CD8-positive, alpha-beta memory T cell (primary cell): ENCODE results near the gene PPP4R3A. TPM values are rescaled to one million over a fixed set of nuclear protein-coding genes. Genes with fewer than 3 reads are reported as not detected.
"Not testable (repeated sequence)": the region's sequence is repeated elsewhere in the genome, so short reads cannot be mapped to it uniquely, and the experiment has no call there.

Source experiments
- CTCF ChIA-PET: fragments of 350-600 bp; sonication (Branson Sonifier 250); formaldehyde crosslinking; loops from one replicate; lab custom pipeline; 2021; ENCODE audit warnings: antibody characterized with exemption; lab: Charles Lee
- POLR2A ChIA-PET: fragments of 350-600 bp; sonication (Branson Sonifier 250); formaldehyde crosslinking; loops from one replicate; lab custom pipeline; 2021; ENCODE audit warnings: antibody characterized with exemption; lab: Charles Lee
- DNase-seq, 5 donors: peaks; one replicate each; pipeline versions ENCODE4 v3.0.0 to v3.0.0-alpha.2; 2020 to 2022; ENCODE audit warnings: mixed read lengths in 1 of 5
- H3K27ac ChIP-seq: one replicate; pipeline ENCODE4 v1.7.0; 2013; ENCODE audit warnings: low read depth, mild to moderate bottlenecking, low read length, moderate library complexity
- H3K27me3 ChIP-seq: 2 replicates; pipeline ENCODE4 v1.7.0; 2013; ENCODE audit warnings: low read length, mild to moderate bottlenecking; ENCODE audit not compliant: insufficient read depth, poor library complexity, severe bottlenecking
- H3K36me3 ChIP-seq: 2 replicates; pipeline ENCODE4 v1.7.0; 2013; ENCODE audit warnings: mild to moderate bottlenecking, low read length, moderate library complexity; ENCODE audit not compliant: insufficient read depth
- H3K4me1 ChIP-seq: 2 replicates; pipeline ENCODE4 v1.7.0; 2013; ENCODE audit warnings: mild to moderate bottlenecking, low read length, moderate library complexity; ENCODE audit not compliant: insufficient read depth
- H3K4me3 ChIP-seq: 2 replicates; pipeline ENCODE4 v1.7.0; 2013; ENCODE audit warnings: mild to moderate bottlenecking, low read length
- H3K9me3 ChIP-seq: 2 replicates; pipeline ENCODE4 v1.7.0; 2013; ENCODE audit warnings: mild to moderate bottlenecking, low read length
- H3K27ac Mint-ChIP-seq, 8 donors: one replicate each; pipeline ENCODE4 v1.8.0; 2020 to 2021; ENCODE audit warnings: mixed read lengths in 8 of 8, mild to moderate bottlenecking in 6 of 8, inconsistent platforms in 3 of 8, moderate library complexity in 3 of 8
- H3K27me3 Mint-ChIP-seq, 2 donors: one replicate each; pipeline ENCODE4 v1.8.0; 2020 to 2021; ENCODE audit warnings: mixed read lengths in 2 of 2, mild to moderate bottlenecking in 1 of 2, moderate library complexity in 1 of 2
- H3K36me3 Mint-ChIP-seq, 3 donors: one replicate each; pipeline ENCODE4 v1.8.0; 2020 to 2021; ENCODE audit warnings: mixed read lengths in 3 of 3, inconsistent platforms in 1 of 3, mild to moderate bottlenecking in 1 of 3
- H3K4me1 Mint-ChIP-seq, 3 donors: one replicate each; pipeline ENCODE4 v1.8.0; 2020 to 2021; ENCODE audit warnings: mixed read lengths in 3 of 3, inconsistent platforms in 1 of 3, mild to moderate bottlenecking in 1 of 3
- H3K4me3 Mint-ChIP-seq, 7 donors: one replicate each; pipeline ENCODE4 v1.8.0; 2020 to 2021; ENCODE audit warnings: mixed read lengths in 7 of 7, mild to moderate bottlenecking in 6 of 7, moderate library complexity in 4 of 7, inconsistent platforms in 2 of 7
- H3K9me3 Mint-ChIP-seq, 5 donors: one replicate each; pipeline ENCODE4 v1.8.0; 2020 to 2022; ENCODE audit warnings: mixed read lengths in 5 of 5, mild to moderate bottlenecking in 3 of 5, moderate library complexity in 2 of 5, inconsistent platforms in 1 of 5
- polyA plus RNA-seq: library from polyadenylated mRNA; unstranded; fragments of 300-500 nt; fragmentation: Illumina TruSeq; gene quantifications from one replicate; pipeline ENCODE4 v1.2.3, GENCODE V29; 2021
- total RNA-seq, 2 experiments: library from RNA; stranded (reverse); gene quantifications; one replicate each; pipeline ENCODE4 v1.2.3, GENCODE V29; 2021

PPP4R3A gene
- total and polyA plus RNA-seq, 3 experiments from 2014 or later = 139 to 159 (median 158) TPM

- ChIA-PET CTCF (interaction anchor here (0.6 to 1.6 kb wide), 4 partner anchors 18 to 362 kb away, joined by 3 to 4 read pairs (median 3); no protein-coding TSS in a partner anchor), POLR2A (no interaction called here)
- Histone ChIP-seq H3K4me1 (peaks cover 71% of the 10 kb centered on the region), H3K27ac (no peak overlapping the region), H3K4me3 (no peak overlapping the region), H3K36me3 (no peaks in the 10 kb centered on the region), H3K9me3 (no peaks in the 10 kb centered on the region), H3K27me3 (no peaks in the 10 kb centered on the region)
- H3K4me3 Mint-ChIP-seq = peak overlapping the region in 5 of 7 donors; percentile 12 to 83 (median 34)
- no peaks in the 10 kb centered on the region for H3K27me3 Mint-ChIP-seq
- DNase-seq = no peak
- H3K9me3 Mint-ChIP-seq = no peaks in the 10 kb centered on the region
- H3K27ac Mint-ChIP-seq = peak overlapping the region in 4 of 8 donors; percentile 4 to 54 (median 22)
- H3K36me3 Mint-ChIP-seq = peaks cover 5 to 71% (median 9%) of the 10 kb centered on the region in 3 donors
- peaks cover 65 to 93% (median 92%) of the 10 kb centered on the region in 3 donors for H3K4me1 Mint-ChIP-seq
Measured at GRCh38 chr14:91501951-91502930, 7.9 kb downstream of the PPP4R3A start.

- peaks cover 69 to 94% (median 94%) of the 10 kb centered on the region in 3 donors for H3K4me1 Mint-ChIP-seq
- H3K36me3 Mint-ChIP-seq = peaks cover 5 to 68% (median 9%) of the 10 kb centered on the region in 3 donors
- no peak overlapping the region for H3K4me3 ChIP-seq
- peak overlapping the region in 6 of 8 donors; percentile 17 to 50 (median 36) for H3K27ac Mint-ChIP-seq
- H3K9me3 Mint-ChIP-seq = no peaks in the 10 kb centered on the region
- H3K9me3 ChIP-seq = no peaks in the 10 kb centered on the region
- POLR2A ChIA-PET = no interaction called here
- CTCF ChIA-PET = interaction anchor here (1.2 to 1.6 kb wide), 3 partner anchors 8 to 74 kb away, joined by 3 to 4 read pairs (median 3); partner anchors contain the start of gene PPP4R3A
- no peaks in the 10 kb centered on the region for H3K36me3 ChIP-seq
- no peak for DNase-seq
- peak overlapping the region in 5 of 7 donors; percentile 11 to 37 (median 22) for H3K4me3 Mint-ChIP-seq
- no peak overlapping the region for H3K27ac ChIP-seq
- no peaks in the 10 kb centered on the region for H3K27me3 ChIP-seq
- peaks cover 73% of the 10 kb centered on the region for H3K4me1 ChIP-seq
- no peaks in the 10 kb centered on the region for H3K27me3 Mint-ChIP-seq
Measured at GRCh38 chr14:91501348-91501747, 8.8 kb downstream of the PPP4R3A start.

- Mint-ChIP-seq H3K4me3 (peak overlapping the region; percentile 49 to 75 (median 63)), H3K27me3 (no peaks in the 10 kb centered on the region), H3K9me3 (no peaks in the 10 kb centered on the region), H3K36me3 (peaks cover 0 to 45% (median 4%) of the 10 kb centered on the region in 3 donors), H3K4me1 (peaks cover 79 to 94% (median 93%) of the 10 kb centered on the region in 3 donors), H3K27ac (peak overlapping the region; percentile 3 to 91 (median 56))
- H3K27ac ChIP-seq = no peak overlapping the region
- CTCF ChIA-PET = interaction anchor here (1.3 kb wide), 1 partner anchor 12 kb away, joined by 3 read pairs; no protein-coding TSS in a partner anchor
- H3K4me1 ChIP-seq = peaks cover 79% of the 10 kb centered on the region
- POLR2A ChIA-PET = no interaction called here
- no peaks in the 10 kb centered on the region for H3K9me3 ChIP-seq
- H3K4me3 ChIP-seq = peak overlapping the region; percentile 38
- H3K36me3 ChIP-seq = no peaks in the 10 kb centered on the region
- no peaks in the 10 kb centered on the region for H3K27me3 ChIP-seq
- DNase-seq = no peak
Measured at GRCh38 chr14:91496790-91497189, 13.3 kb downstream of the PPP4R3A start.

GRCh38 chr14:91494392-91495065 lies 15.6 kb downstream of the PPP4R3A start:
- peaks cover 0 to 42% (median 4%) of the 10 kb centered on the region in 3 donors for H3K36me3 Mint-ChIP-seq

GRCh38 chr14:91493169-91493568 lies 16.9 kb downstream of the PPP4R3A start:
- peaks cover 0 to 48% (median 3%) of the 10 kb centered on the region in 3 donors for H3K36me3 Mint-ChIP-seq
- H3K9me3 Mint-ChIP-seq = no peaks in the 10 kb centered on the region
- H3K27me3 Mint-ChIP-seq = no peaks in the 10 kb centered on the region
- peak overlapping the region in 4 of 8 donors; percentile 7 to 46 (median 23) for H3K27ac Mint-ChIP-seq
- POLR2A ChIA-PET = interaction anchor here (0.6 kb wide), 2 partner anchors 298 to 306 kb away, joined by 3 to 4 read pairs; no protein-coding TSS in a partner anchor
- Histone ChIP-seq H3K4me1 (peaks cover 56% of the 10 kb centered on the region), H3K4me3 (no peak overlapping the region), H3K27me3 (no peaks in the 10 kb centered on the region), H3K27ac (no peak overlapping the region), H3K9me3 (no peaks in the 10 kb centered on the region), H3K36me3 (peaks cover 8% of the 10 kb centered on the region)
- peaks cover 64 to 84% (median 83%) of the 10 kb centered on the region in 3 donors for H3K4me1 Mint-ChIP-seq
- DNase-seq = no peak
- H3K4me3 Mint-ChIP-seq = peak overlapping the region in 1 of 7 donors; percentile 15
- CTCF ChIA-PET = no interaction called here

More at GRCh38 chr14:91494392-91495065, 15.6 kb downstream of the PPP4R3A start:
- H3K9me3 Mint-ChIP-seq, CTCF ChIA-PET, H3K9me3 ChIP-seq, H3K36me3 ChIP-seq, DNase-seq, H3K27me3 ChIP-seq, H3K27me3 Mint-ChIP-seq, H3K4me3 ChIP-seq, H3K27ac ChIP-seq: not testable (repeated sequence)
- peaks cover 62% of the 10 kb centered on the region for H3K4me1 ChIP-seq
- H3K27ac Mint-ChIP-seq = peak overlapping the region; percentile 21 to 96 (median 67)
- peaks cover 65 to 84% (median 83%) of the 10 kb centered on the region in 3 donors for H3K4me1 Mint-ChIP-seq
- H3K4me3 Mint-ChIP-seq = peak overlapping the region; percentile 31 to 76 (median 63)
- POLR2A ChIA-PET = interaction anchor here (0.6 to 1.2 kb wide), 2 partner anchors 10 to 13 kb away, joined by 3 to 4 read pairs; no protein-coding TSS in a partner anchor

- no peak for DNase-seq
- H3K9me3 ChIP-seq = no peaks in the 10 kb centered on the region
- H3K36me3 Mint-ChIP-seq = peaks cover 9 to 91% (median 27%) of the 10 kb centered on the region in 3 donors
- peak overlapping the region in 6 of 8 donors; percentile 45 to 86 (median 66) for H3K27ac Mint-ChIP-seq
- ChIA-PET CTCF (no interaction called here), POLR2A (no interaction called here)
- H3K27ac ChIP-seq = no peak overlapping the region
- H3K9me3 Mint-ChIP-seq = no peaks in the 10 kb centered on the region
- peaks cover 5% of the 10 kb centered on the region for H3K4me1 ChIP-seq
- no peak overlapping the region for H3K4me3 ChIP-seq
- H3K36me3 ChIP-seq = peaks cover 47% of the 10 kb centered on the region
- peaks cover 59 to 83% (median 81%) of the 10 kb centered on the region in 3 donors for H3K4me1 Mint-ChIP-seq
- no peak overlapping the region for H3K4me3 Mint-ChIP-seq
- no peaks in the 10 kb centered on the region for H3K27me3 ChIP-seq
- H3K27me3 Mint-ChIP-seq = no peaks in the 10 kb centered on the region
Measured at GRCh38 chr14:91484744-91485143, 25.4 kb downstream of the PPP4R3A start.

GRCh38 chr14:91484186-91484585 lies 25.9 kb downstream of the PPP4R3A start:
- peaks cover 57 to 83% (median 78%) of the 10 kb centered on the region in 3 donors for H3K4me1 Mint-ChIP-seq
- Histone ChIP-seq H3K36me3 (peaks cover 46% of the 10 kb centered on the region), H3K4me1 (peaks cover 5% of the 10 kb centered on the region), H3K27me3 (no peaks in the 10 kb centered on the region), H3K27ac (no peak overlapping the region), H3K4me3 (no peak overlapping the region), H3K9me3 (no peaks in the 10 kb centered on the region)
- no peaks in the 10 kb centered on the region for H3K9me3 Mint-ChIP-seq
- H3K36me3 Mint-ChIP-seq = peaks cover 9 to 90% (median 27%) of the 10 kb centered on the region in 3 donors
- DNase-seq = peak in 1 of 5 donors; percentile 12
- peak overlapping the region in 7 of 8 donors; percentile 28 to 87 (median 49) for H3K27ac Mint-ChIP-seq
- CTCF ChIA-PET = interaction anchor here (0.9 kb wide), 1 partner anchor 18 kb away, joined by 4 read pairs; no protein-coding TSS in a partner anchor
- H3K4me3 Mint-ChIP-seq = no peak overlapping the region
- H3K27me3 Mint-ChIP-seq = no peaks in the 10 kb centered on the region
- POLR2A ChIA-PET = interaction anchor here (0.6 kb wide), 1 partner anchor 114 kb away, joined by 4 read pairs; no protein-coding TSS in a partner anchor
